HS-5 (cell line): ENCODE data around the gene NKX6-1.
A peak's percentile ranks its signal among the peaks of the same experiment; 100 is the strongest.

Source experiments
- DNase-seq: peaks from one replicate; pipeline ENCODE4 v3.0.0-alpha.2; 2012; ENCODE audit warnings: low read depth

The NKX6-1 gene

GRCh38 chr4:84498935-84499623 lies at the start of gene NKX6-1:
NKX6-1 (minus strand) TSS chr4:84499292; CDS start chr4:84498228, 1,064 bp downstream.
- peak; percentile 59 for DNase-seq

- DNase-seq: no peak
Measured at GRCh38 chr4:84547211-84547610, 48.1 kb upstream of the NKX6-1 start.

GRCh38 chr4:84545093-84545492 lies 46.0 kb upstream of the NKX6-1 start:
- no peak for DNase-seq

GRCh38 chr4:84535901-84536300 lies 36.8 kb upstream of the NKX6-1 start:
- DNase-seq: no peak

- DNase-seq: no peak
Measured at GRCh38 chr4:84531689-84532088, 32.6 kb upstream of the NKX6-1 start.

GRCh38 chr4:84530871-84531270 lies 31.8 kb upstream of the NKX6-1 start:
- DNase-seq: peak; percentile 34

GRCh38 chr4:84530454-84530853 lies 31.4 kb upstream of the NKX6-1 start:
- peak; percentile 34 for DNase-seq

- no peak for DNase-seq
Measured at GRCh38 chr4:84529169-84529751, 30.2 kb upstream of the NKX6-1 start.

- DNase-seq: no peak
Measured at GRCh38 chr4:84527391-84527790, 28.3 kb upstream of the NKX6-1 start.

GRCh38 chr4:84515075-84515474 lies 16.0 kb upstream of the NKX6-1 start:
- no peak for DNase-seq

GRCh38 chr4:84512277-84512676 lies 13.2 kb upstream of the NKX6-1 start:
- no peak for DNase-seq

GRCh38 chr4:84511703-84512102 lies 12.6 kb upstream of the NKX6-1 start:
- DNase-seq: no peak

GRCh38 chr4:84507941-84508340 lies 8.8 kb upstream of the NKX6-1 start:
- DNase-seq: no peak

- no peak for DNase-seq
Measured at GRCh38 chr4:84504821-84505220, 5.7 kb upstream of the NKX6-1 start.

- DNase-seq: peak; percentile 38
Measured at GRCh38 chr4:84503495-84504437, 4.7 kb upstream of the NKX6-1 start.

- DNase-seq: no peak
Measured at GRCh38 chr4:84502955-84503373, 3.9 kb upstream of the NKX6-1 start.

- no peak for DNase-seq
Measured at GRCh38 chr4:84502333-84502954, 3.4 kb upstream of the NKX6-1 start.

GRCh38 chr4:84501721-84502267 lies 2.7 kb upstream of the NKX6-1 start:
- no peak for DNase-seq

GRCh38 chr4:84501202-84501503 lies 2.1 kb upstream of the NKX6-1 start:
- DNase-seq: no peak

GRCh38 chr4:84500386-84501201 lies 1.5 kb upstream of the NKX6-1 start:
- no peak for DNase-seq

GRCh38 chr4:84499624-84499982 lies 511 bp upstream of the NKX6-1 start:
- no peak for DNase-seq
